ENCODE results near the gene ZBTB37. TPM values are rescaled to one million over a fixed set of nuclear protein-coding genes. Genes with fewer than 3 reads are reported as not detected.
"Not testable (repeated sequence)": the region's sequence is repeated elsewhere in the genome, so short reads cannot be mapped to it uniquely, and the experiment has no call there.

ZBTB37 gene
- total RNA-seq, 1 donor from 2014 or later, result 7.6 TPM

- H3K36me3 ChIP-seq, result no peaks in the 10 kb centered on the region
- TF ChIP-seq, protein P1, sequence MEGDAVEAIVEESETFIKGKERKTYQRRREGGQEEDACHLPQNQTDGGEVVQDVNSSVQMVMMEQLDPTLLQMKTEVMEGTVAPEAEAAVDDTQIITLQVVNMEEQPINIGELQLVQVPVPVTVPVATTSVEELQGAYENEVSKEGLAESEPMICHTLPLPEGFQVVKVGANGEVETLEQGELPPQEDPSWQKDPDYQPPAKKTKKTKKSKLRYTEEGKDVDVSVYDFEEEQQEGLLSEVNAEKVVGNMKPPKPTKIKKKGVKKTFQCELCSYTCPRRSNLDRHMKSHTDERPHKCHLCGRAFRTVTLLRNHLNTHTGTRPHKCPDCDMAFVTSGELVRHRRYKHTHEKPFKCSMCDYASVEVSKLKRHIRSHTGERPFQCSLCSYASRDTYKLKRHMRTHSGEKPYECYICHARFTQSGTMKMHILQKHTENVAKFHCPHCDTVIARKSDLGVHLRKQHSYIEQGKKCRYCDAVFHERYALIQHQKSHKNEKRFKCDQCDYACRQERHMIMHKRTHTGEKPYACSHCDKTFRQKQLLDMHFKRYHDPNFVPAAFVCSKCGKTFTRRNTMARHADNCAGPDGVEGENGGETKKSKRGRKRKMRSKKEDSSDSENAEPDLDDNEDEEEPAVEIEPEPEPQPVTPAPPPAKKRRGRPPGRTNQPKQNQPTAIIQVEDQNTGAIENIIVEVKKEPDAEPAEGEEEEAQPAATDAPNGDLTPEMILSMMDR (IDR thresholded peaks at IDR 0.05; ENCODE audit: borderline replicate concordance), result no peak
- no peaks in the 10 kb centered on the region for H3K27me3 ChIP-seq (ENCODE audit: low read depth)
- H3K4me1 ChIP-seq, result no peaks in the 10 kb centered on the region
- intact Hi-C loops (cut with micrococcal nuclease), result no loop called here
- no peaks in the 10 kb centered on the region for H3K9me3 ChIP-seq (replicated peaks)
- no peak overlapping the region for H3K27ac ChIP-seq (replicated peaks)
- no peak for DNase-seq
- no peak overlapping the region for H3K4me3 ChIP-seq
These were observed 48.5 kb downstream of the ZBTB37 start for GRCh38 chr1:173916667-173917066.

- TF ChIP-seq, protein P1 (IDR thresholded peaks at IDR 0.05; ENCODE audit: borderline replicate concordance), result no peak
- H3K4me3 ChIP-seq, result no peak within 1 kb of the TSS
- no peaks in the 10 kb centered on the region for H3K9me3 ChIP-seq (replicated peaks)
- no peaks in the 10 kb centered on the region for H3K36me3 ChIP-seq
- DNase-seq, result no peak
- no peaks in the 10 kb centered on the region for H3K4me1 ChIP-seq
- H3K27me3 ChIP-seq (ENCODE audit: low read depth), result no peaks in the 10 kb centered on the region
- intact Hi-C loops (cut with micrococcal nuclease), result no loop called here
- H3K27ac ChIP-seq (replicated peaks), result no peak within 1 kb of the TSS
These were observed 49.0 kb downstream of the ZBTB37 start, which contains the start of gene SERPINC1 for GRCh38 chr1:173917149-173917548. TSS of gene SERPINC1 (minus strand) at chr1:173917327. CDS start at chr1:173917259, 68 bp downstream.

GRCh38 chr1:173917635-173918493 is 49.7 kb downstream of the ZBTB37 start:
- no peak overlapping the region for H3K27ac ChIP-seq (replicated peaks)
- intact Hi-C loops (cut with micrococcal nuclease), result no loop called here
- no peaks in the 10 kb centered on the region for H3K27me3 ChIP-seq (ENCODE audit: low read depth)
- H3K9me3 ChIP-seq (replicated peaks), result no peaks in the 10 kb centered on the region
- TF ChIP-seq, protein P1 (IDR thresholded peaks at IDR 0.05; ENCODE audit: borderline replicate concordance), result no peak
- no peaks in the 10 kb centered on the region for H3K4me1 ChIP-seq
- no peak for DNase-seq
- no peaks in the 10 kb centered on the region for H3K36me3 ChIP-seq
- H3K4me3 ChIP-seq, result no peak overlapping the region

- H3K36me3 ChIP-seq, result no peaks in the 10 kb centered on the region
- DNase-seq, result no peak
- TF ChIP-seq, protein P1 (IDR thresholded peaks at IDR 0.05; ENCODE audit: borderline replicate concordance), result no peak
- no peaks in the 10 kb centered on the region for H3K9me3 ChIP-seq (replicated peaks)
- no peak overlapping the region for H3K4me3 ChIP-seq
- H3K27me3 ChIP-seq (ENCODE audit: low read depth), result no peaks in the 10 kb centered on the region
- H3K27ac ChIP-seq (replicated peaks), result no peak overlapping the region
- H3K4me1 ChIP-seq, result no peaks in the 10 kb centered on the region
- intact Hi-C loops (cut with micrococcal nuclease), result no loop called here
These were observed 52.7 kb downstream of the ZBTB37 start for GRCh38 chr1:173920861-173921260.

DNA sequence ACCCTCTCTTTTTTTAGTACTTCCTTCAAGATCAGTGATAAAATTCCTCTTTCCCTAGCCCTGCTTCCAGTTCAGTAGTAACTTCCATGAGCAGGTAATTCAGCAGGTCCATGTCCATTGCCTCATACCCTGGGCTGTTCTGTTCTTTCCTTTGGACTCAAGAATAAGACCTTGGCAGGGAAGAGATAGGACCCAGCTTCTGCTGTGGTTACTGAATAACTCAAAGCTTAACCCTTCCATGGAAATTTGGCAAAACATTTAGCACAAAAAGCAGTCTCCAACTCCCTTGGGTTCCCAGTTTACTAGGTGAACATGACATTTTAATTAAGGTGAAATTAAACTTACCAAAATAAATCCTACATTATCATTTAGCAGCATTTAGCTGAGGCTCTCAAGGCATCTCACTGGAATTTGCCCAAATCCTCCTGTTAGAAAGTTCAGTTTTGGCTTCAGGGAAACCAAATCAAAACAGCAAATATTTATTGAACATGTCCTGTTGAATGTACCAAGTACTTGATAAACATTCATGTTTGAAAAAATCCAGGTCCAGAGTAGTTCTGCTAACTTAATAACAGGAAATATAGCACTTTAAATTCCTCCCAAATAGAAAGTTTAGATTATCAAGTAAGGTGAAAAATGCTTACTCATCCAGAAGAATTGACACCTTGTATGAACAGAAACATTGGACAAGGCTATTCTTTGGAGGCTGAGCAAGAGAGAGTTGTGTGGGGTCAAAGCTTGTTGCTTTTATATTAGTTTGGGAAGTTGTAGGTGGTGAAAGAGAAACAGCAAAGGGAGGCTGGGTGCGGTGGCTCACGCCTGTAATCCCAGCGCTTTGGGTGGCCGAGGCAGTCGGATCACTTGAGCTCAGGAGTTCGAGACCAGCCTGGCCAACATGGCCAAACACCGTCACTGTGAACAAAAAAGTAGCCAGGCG is 57.4 kb downstream of the ZBTB37 start:
- H3K27me3 ChIP-seq (ENCODE audit: low read depth), result no peaks in the 10 kb centered on the region
- no peaks in the 10 kb centered on the region for H3K36me3 ChIP-seq
- intact Hi-C loops (cut with micrococcal nuclease), result no loop called here
- H3K27ac ChIP-seq (replicated peaks), result no peak overlapping the region
- DNase-seq, result no peak
- H3K4me1 ChIP-seq, result no peaks in the 10 kb centered on the region
- no peaks in the 10 kb centered on the region for H3K9me3 ChIP-seq (replicated peaks)
- H3K4me3 ChIP-seq, result no peak overlapping the region
- TF ChIP-seq, protein P1 (IDR thresholded peaks at IDR 0.05; ENCODE audit: borderline replicate concordance), result no peak

DNA sequence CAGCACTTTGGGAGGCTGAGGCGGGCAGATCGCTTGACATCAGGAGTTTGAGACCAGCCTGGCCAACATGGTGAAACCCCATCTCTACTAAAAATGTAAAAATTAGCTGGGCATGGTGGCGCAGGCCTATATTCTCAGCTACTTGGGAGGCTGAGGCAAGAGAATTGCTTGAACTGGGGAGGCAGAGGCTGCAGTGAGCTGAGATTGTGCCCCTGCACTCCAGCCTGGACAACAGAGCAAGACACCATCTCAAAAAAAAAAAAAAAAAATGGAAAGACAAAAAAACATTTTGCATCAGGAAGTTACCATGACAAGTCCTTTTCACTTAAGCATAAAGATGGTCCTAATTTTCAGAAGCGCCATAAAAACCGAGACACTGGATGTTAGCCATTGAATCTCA is 62.4 kb downstream of the ZBTB37 start:
- intact Hi-C loops (cut with micrococcal nuclease); H3K27ac ChIP-seq (replicated peaks); H3K4me3 ChIP-seq; H3K4me1 ChIP-seq; H3K27me3 ChIP-seq (ENCODE audit: low read depth); DNase-seq; H3K9me3 ChIP-seq (replicated peaks): not testable (repeated sequence)
- H3K36me3 ChIP-seq, result peaks cover 22% of the 10 kb centered on the region

All from left ventricle myocardium inferior (tissue), 1 donor.